ENCODE results near the gene QSOX2.

The QSOX2 gene

DNA sequence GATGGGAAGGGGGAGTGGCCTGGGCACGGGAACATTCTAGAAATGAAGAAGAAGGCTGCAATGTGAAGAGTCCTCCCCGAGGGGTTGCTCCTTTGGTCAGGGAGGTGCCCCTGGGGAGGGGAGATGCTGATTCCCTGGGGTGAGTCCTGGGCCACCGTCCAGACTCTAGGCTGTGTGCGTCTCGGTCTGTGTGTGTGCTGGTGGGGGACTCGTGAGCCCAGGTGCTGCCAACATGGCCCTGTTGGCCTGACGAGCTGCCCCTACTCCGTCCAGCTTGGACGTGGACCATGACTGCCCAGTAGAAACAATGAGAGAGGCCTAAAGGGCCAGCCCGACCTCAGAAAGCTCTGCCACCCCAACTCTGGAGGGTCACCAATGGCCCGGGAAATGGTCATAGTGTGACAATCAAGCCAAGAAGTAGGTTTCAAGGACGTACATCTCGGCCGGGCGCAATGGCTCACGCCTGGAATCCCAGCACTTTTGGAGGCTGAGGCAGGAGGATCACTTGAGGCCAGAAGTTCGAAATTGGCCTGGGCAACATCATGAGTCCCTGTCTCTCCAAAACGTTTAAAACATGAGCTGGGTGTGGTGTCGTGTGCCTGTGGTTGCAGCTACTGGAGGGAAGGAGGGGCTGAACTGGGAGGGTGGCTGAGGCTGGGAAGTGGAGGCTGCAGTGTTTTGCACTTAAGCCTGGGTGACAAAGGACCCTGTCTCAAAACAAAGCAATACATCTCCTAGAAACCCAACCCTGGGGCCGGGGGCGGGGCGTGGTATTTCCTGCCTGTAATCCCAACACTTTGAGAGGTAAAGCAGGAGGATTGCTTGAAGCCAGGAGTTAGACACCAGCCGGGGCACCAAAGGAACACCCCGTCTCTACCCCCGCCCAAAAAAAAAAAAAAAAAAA, 57.7 kb downstream of the QSOX2 start:
- no peak for DNase-seq

DNA sequence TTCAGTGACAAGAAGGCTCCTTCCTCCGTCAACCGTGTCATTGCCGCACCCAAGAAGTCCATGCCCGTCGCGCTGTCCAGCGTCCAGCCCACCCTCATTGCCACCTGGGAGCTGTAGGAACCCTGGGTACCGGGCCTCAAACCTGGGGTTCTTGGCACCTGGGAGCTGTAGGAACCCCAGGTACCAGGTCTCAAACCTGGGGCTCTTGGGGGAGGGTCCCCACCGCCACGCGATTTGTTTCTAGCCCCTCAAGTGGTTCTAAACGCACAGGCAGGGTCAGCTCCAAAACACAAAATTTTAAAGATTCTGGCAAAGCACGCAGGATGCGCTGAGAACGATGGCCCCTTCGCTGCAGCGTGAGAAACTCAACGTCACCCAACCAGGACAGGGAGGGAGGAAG, 58.4 kb downstream of the QSOX2 start:
- no peak for DNase-seq

DNA sequence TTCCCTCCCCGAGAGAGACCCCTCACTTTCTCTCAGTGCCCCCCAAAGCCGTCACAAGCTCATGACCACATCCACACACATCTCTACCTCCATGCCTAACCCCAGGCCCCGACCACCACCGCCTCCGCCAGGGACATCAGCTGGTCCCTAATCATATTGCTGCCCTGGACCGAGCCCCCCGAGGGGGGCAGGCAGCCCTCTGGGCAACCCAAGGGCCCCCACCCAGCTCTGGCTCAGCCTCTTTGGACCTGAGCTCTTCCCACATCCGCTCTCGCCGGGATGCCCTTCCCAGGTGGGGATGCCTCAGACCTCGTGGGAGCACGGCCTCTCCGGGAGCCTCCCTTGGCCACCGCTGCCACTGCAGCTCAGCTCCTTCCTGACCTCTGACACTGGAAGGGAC, 59.2 kb downstream of the QSOX2 start:
- DNase-seq = no peak

DNA sequence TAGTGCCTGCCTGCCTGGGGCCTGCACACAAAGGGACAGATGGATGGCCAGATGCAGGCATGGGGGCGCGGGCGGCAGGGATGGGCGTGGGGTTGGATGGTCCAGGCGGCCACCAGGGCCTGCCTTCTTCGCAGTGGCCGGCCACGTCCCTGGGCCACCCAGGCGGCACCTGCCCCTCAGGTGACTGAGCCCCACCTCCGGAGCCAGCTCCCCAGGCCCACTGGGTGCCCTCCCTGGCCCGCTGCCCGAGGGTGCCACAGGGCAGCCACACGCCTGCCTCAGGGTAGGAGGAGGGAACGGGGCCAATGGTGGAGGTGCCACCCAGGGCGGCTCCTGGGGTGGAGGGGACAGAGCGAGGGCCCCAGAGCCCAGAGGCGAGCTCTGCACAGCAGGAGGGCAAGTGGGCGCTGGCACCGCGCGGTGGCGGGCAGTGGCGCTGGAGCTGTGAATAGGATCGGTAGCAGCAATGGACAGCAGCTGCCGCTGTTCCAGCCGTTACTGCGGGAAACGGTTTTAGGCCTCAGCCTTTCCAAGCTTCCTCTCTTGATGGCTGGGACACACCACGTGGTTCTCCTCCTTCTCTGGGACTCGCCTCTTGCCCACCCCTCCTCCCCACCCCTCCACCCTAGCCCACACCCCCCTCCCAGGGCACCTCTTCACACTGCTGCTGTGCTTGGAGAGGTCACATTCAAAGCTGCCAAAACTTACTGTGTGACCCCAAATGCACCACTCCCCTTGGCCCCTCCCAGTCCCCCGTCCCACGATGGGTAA, 59.8 kb downstream of the QSOX2 start:
- DNase-seq = no peak

DNA sequence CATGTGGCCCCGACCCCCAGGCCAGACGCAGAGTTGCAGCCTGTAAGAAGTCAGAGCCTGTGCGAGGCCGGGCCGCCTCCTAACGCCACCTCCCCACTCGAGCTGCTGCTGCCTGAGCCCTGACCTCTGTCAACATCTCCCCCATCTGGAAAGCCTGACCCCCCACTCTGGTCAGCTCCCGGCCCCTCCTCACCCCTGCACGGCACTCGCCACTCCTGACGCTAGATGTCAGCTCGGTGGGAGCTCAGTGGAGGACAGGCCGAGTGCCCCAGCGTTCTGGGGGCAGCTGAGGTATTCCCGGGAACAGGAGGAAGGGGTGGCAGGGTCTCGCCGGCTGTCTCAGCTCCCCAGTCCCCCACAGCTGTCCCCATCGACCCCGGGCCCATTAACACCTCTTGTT, 60.5 kb downstream of the QSOX2 start:
- DNase-seq = no peak

DNA sequence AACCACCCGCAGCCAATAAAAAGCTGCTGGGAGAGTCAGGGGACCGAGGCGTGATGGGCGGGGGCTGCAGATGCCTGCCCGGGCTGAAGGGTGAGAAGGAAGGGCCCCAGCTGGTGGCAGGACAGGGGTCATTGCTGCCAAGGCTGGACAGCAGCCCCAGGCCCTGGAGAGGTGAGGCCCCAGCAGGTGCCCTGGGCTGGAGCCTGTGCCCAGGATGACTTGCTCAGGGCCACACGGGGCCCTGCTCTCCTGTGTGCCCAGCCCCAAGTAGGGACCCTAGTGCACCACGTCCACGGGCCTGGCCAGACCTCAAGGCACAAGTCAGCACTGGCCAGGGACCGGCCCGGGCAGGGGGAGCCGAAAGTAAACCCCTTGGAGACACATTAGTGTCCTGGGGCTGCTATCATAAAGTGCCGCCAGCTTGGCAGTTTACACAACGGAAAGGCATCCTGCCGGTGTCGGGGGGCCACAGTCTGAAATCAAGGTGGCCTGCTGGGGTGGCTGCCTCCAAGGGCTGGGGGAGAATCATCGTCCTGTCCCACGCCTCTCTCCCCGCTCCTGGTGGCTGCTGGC, 62.7 kb downstream of the QSOX2 start:
- no peak for DNase-seq

DNA sequence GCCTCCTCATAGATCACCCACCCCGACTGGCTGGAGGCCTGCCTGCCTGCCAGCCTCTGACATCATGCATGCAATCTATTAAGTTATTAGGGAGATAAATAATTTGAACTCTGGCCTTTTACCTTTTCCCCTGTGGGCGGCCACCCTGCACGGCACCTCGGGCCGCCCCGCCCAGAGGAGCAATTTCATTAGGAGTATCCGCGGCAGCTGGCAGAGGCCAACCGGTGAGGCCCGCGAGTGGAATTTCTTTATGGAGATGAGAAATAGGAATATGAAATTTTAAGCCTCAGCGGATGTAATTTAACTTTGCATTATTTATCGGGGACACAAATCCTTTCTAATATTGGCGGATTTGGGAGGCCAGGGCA, 63.2 kb downstream of the QSOX2 start:
- DNase-seq = no peak

DNA sequence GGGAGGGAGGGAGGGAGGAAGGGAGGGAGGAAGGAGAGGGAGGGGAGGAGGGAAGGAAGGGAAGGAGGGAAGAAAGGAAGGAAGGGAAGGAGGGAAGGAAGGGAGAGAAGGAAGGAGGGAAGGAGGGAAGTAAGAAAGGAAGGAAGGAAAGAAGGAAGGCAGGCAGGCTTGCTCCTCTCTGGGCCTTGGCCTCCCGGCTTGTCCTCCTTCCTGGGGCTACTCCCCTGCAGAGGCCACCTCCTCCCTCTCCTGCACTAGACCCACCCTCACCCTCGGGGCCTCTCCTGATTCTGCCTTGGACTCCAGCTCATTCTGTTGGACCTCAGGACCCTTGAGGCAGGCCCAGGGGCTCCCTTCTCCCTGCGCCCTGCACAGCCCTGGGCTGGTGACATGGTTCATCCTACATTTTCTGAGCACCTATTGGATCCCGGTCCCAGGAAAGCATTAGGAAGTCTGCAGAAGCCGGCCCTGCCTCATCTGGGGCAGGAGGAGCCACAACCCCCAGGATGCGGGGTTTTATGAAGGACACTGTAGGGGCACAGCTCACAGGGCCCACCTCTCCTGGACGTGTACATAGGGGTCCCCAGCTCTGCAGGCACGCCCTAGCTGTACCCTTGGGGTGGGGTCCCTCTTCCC, 63.7 kb downstream of the QSOX2 start:
- DNase-seq = no peak

DNA sequence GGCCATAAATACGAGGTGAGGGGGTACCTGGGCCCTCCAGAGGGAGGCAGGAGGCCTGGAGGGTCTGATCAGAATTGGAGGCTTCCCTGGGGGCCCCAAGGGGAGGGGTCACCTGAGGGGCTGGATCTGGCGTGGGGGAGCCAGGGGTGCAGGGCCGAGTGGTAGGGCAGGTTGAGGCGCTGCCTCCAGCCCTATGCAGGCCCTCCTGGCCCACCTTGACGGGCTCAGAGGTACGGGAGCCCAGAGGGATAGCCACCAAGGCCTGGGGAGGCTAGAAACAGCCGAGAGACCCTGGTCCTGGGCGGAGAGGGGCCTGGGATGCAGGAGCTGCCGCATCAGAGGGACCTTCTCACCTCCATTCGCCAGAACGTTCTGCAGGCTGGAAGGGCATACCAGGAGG, 65.0 kb downstream of the QSOX2 start:
- DNase-seq = no peak

DNA sequence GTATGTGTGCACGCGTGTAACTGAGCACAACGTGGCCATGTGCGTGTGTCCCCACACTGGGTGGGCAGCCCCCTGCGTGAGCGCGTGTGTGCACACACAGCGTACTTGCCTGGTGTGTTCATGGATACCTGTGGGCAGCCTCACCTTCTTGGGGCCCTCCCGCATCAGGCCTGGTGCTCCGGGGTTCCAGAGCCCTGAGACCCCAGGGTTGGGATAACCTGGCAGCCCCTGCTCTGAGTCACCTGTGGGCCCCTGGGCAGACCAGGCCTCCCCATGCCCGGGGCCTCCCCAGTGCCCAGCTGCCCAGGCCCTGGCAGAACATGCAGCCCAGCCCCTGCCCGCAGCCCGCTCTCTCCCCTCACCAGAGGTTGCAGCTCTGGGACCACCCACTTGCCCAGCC, 65.9 kb downstream of the QSOX2 start:
- DNase-seq = no peak

DNA sequence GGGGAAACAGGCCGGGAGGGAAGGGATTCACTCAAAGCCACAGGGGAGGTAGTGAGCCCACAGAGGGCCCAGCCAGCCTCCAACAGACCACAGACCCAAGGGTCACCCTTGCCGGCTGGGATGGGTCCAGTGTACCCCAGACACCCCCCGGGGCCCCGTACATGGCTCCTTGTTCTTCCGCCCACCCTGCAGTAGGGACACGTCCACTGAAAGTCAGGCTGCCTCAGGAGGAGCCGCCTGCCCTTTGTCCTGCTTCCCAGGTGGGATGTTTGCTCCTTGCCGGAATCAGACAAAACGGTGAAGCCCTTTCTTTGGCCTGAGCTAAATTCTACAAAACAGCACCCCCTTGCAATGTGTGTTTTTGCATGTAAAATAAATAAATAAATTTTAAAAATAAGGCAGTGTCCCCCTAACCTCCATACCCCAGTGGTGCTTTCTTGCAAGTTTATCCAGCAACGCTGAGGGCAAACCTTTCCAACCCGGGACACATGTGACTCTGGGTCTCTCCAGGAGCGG, 66.5 kb downstream of the QSOX2 start:
- no peak for DNase-seq

DNA sequence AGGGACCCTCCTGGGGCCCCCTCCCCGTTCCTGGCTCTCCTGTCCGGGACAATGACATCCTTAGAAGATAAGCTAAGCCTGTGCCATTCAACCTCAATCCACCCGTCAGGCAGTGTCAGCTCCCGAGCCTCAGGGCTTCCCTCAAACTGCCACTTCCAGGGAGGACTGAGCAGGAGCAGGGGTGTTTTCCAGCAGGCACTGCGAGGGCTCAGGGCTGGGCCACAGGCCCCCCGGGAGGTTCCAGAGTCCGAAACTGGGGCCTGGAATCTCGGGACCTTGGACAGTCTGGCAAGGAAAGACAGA, 66.9 kb downstream of the QSOX2 start:
- DNase-seq = no peak

DNA sequence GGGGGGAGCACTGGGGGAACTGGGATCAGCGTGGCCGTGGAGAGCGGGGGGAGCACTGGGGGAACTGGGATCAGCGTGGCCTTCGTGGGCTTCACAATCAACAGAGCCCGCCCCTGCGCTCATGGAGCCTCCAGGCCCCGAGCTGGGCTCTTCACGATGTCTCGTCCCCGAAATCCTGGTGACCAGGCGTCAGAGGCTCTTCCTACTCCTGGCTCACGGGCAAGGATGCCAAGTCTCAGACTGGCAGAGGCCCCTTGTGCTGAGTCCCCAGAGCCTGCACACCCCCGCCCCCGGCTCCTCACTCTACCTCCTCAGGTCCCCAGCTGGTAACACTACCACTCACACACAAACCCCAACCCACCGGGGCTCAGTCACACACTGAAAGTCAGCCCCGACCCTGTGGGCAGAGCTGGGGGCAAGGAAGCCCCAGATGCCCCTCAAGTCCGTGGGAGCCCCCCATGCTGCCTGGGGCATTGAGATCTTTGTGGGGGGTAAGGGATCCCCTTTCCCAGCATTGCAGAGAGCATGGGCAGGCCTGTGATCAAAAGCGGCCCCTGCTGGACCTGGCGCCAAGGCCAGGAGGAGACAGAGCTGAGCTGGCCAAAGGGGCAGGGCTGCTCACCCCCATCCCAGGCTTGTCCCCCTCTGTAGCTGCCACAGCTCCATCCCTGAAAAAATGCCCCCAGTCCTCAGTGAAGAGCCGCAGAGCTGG, 67.4 kb downstream of the QSOX2 start:
- DNase-seq = no peak

DNA sequence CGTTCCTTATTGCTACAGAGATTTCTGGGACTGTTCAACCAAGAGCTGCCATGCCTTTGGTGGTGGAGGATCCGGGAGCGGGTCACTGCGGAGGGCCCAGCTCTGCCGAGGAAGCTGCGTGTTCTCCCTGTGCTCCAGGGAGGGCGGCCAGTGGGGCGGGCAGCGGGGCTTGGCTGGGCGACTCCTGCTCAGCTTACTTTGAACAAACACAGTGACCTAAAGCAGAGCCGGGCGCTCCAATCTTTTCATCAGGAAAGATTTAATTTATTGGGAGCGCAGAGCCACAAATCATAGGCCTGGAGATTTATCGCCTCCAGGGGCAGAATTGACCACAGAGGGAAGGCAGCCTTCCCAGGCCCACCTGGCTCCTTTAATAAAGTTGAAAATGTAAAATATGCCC, 68.4 kb downstream of the QSOX2 start:
- DNase-seq = no peak

DNA sequence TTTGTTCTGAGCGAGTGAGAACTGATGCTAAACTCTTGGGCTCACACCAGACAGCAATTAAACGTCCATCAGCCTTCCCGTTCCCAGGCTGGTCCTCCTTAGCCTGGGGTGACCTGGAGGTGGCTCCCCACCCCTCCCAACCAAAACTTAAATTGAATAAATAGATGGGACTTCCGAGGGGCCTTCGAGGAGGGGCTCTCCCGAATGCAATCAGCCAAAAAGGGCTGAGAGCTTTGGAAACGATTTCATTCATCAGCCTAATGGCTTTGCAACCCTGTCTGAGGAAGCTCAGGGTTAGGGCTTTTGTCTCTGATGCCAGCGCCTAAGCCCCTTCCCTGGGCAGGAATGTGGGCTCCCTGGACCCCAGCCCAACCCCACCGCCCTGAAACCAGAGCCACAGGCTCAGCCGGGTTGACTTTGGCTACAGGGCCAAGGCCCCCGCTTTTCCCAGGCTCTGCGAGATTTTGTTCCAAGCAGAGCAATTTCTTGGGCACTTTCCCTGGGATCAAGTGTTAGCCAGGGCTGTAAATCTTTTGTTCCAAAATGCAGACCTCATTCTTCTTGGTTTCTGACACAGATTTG, 69.9 kb downstream of the QSOX2 start:
- no peak for DNase-seq

DNA sequence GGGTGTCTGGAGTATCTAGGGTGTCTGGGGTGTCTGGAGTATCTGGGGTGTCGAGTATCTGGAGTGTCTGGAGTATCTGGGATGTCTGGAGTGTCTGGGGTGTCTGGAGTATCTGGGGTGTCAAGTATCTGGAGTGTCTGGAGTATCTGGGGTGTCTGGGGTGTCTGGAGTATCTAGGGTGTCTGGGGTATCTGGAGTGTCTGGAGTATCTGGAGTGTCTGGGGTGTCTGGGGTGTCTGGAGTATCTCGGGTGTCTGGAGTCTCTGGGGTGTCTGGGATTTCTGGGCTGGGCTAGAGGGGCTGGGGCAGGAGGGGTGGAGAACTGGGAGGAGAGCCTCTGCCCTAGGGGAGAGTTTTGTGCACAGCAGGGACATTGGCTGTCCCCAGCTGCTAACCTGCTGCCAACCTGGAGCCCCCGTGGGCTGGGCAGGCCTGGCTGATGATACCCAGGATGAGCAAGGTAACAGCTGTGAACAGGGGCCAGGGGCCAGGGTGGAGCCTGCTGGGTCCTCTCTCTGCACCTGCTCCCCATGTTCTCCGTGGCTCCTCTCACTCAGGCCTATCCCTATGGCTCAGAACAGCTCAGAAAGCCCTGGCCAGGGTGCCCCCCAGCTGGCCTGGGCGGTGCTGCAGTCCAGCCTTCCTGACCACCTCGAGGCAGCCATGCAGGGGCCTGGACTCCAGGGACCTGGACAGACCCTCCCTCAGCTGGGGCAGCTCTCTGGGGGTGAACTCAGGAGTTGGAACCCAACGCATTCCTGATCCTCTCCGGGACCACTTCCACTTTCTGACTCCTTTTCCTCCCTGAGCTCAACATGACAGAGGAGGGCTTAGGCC, 70.6 kb downstream of the QSOX2 start:
- no peak for DNase-seq

DNA sequence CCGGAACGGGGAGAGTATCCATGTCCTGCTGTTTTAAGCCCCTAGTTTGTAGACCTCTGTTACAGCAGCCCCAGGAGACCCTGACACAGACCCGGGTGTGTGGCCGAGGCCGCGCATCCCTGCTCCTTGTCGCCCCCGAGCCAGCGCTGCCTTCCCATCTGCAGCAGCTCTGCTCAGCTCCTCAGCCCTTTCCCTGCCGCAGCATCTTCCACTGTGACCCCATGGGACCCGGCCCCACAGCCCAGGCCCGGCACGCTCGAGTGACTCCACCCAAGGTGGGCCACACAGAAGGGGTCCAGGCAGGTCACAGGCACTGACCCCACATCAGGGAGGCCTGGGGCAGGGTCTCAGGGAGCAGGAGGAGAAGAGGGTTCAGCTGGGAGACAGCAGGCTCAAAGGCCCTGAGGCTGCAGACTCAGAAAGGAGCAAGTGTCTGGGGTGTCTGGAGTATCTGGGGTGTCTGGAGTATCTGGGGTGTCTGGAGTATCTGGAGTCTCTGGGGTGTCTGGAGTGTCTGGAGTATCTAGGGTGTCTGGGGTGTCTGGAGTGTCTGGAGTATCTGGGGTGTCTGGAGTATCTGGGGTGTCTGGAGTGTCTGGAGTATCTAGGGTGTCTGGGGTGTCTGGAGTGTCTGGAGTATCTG, 71.8 kb downstream of the QSOX2 start:
- no peak for DNase-seq

DNA sequence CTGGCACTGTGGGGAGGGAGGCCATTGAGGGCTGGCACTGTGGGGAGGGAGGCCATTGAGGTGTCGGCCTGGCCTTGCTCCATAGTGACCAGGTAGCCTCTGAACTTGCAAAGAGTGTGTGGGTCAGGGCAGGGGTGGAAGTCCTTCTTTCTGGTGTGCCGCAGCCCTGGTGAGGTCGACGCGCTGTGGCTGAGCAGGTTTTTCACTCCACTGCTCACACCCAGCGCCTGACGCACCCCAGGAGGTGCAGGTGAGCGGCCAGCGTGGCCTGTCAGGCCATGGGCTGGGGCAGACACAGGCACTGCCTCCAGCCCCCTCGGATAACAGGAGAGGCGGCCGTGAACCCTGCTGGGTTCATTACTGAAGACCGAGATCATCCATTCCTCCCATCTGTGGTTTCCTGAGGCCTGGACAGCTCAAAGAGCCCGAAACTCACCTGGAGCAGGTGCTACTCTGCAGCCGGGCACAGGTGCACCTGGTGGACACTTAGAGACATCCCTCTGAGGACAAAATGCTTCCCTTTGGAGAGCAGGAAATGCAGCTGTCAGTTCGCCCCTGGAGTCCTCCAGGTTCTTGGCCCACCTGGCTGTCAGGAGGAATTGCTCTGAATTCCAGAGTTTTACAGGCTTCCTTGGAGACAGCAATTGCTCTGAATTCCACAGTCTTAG, 73.1 kb downstream of the QSOX2 start:
- DNase-seq = no peak

DNA sequence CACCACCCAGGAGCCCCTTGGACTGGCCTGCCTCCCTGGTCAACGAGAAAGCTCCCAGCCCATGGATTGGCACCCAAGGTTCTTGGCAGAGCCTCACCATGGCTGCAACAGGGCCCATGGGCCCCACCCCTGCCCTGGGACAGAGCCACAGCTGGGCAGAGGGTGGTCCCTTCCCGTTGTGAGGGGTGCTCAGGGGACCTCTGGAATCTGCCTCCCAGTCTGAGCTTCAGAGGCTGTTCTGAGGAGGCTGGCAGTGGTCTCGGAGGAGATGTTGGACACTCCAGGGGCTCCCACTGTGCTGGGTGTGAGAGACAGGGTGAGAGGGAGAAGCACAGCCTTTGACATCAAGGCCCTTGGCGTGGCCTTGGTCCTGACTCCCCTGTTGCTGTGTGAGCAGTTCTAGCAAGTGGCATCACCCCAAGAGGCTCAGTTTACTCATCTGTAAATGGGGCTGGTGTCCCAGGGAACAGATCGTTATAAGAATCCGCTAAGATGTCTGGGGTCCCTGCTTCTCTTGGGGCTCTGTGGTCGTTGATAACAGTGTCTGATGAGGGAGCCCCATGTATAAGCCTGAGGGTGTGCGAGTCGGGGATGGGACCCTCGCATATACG, 73.7 kb downstream of the QSOX2 start:
- DNase-seq = no peak

Measured in activated effector memory CD4-positive, alpha-beta T cell treated with Interleukin-2 at 50 U/mL for 16 hours (primary cell).